ENCODE data around the gene HKDC1. TPM values are rescaled to one million over a fixed set of nuclear protein-coding genes. Genes with fewer than 3 reads are reported as not detected.

The HKDC1 gene
- total and polyA plus RNA-seq, 10 of the 15 experiments (the other 5 are each of a cell fraction or from before 2014, with no cell fraction given) = 0.04 to 0.34 (median 0.13) TPM; not detected in 5

DNA sequence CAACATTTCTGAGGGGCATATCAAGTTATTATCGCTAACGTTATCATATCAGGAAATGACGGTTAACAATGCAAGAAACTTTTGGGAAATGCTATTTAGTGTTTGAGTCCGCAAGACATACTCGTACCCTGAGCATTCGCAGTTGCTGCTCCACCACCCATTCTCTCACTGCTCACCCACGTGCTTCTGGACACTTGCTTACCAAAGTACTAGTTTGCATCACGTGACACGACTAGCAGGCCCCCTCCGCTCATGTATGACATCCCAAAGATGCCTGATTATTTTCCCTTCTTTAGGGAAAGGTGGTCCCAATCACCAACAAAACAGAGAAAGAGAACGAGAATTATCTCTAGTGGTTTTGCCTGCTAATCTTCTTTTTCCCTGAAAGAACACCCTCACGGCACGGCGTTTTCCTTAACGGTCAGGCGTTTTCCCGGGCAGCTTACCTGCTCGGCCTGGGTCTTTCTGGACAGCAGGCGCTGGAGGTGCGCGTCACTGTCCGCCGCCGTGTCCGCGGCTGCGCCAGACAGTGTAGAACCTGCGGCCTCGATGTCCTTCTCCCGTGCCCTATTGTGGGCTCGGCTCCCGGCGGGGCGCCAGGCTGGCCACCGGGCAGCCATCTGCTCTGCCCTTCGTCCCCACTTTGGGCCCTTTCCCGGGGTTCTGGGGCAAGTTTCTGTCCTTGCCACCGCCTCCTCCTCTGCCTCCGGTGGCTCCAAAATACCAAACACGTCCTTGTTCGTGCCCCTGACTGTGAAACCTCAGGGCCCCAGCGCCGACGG lies 40.2 kb upstream of the HKDC1 start, which contains the start of gene SUPV3L1 (continued):
- TF ChIP-seq, protein P1, sequence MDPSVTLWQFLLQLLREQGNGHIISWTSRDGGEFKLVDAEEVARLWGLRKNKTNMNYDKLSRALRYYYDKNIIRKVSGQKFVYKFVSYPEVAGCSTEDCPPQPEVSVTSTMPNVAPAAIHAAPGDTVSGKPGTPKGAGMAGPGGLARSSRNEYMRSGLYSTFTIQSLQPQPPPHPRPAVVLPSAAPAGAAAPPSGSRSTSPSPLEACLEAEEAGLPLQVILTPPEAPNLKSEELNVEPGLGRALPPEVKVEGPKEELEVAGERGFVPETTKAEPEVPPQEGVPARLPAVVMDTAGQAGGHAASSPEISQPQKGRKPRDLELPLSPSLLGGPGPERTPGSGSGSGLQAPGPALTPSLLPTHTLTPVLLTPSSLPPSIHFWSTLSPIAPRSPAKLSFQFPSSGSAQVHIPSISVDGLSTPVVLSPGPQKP (IDR thresholded peaks at IDR 0.05; ENCODE audit: low read depth, low read length) = peak; percentile 11; the same call in 1 of the 2 replicates
- TF ChIP-seq, protein P2, sequence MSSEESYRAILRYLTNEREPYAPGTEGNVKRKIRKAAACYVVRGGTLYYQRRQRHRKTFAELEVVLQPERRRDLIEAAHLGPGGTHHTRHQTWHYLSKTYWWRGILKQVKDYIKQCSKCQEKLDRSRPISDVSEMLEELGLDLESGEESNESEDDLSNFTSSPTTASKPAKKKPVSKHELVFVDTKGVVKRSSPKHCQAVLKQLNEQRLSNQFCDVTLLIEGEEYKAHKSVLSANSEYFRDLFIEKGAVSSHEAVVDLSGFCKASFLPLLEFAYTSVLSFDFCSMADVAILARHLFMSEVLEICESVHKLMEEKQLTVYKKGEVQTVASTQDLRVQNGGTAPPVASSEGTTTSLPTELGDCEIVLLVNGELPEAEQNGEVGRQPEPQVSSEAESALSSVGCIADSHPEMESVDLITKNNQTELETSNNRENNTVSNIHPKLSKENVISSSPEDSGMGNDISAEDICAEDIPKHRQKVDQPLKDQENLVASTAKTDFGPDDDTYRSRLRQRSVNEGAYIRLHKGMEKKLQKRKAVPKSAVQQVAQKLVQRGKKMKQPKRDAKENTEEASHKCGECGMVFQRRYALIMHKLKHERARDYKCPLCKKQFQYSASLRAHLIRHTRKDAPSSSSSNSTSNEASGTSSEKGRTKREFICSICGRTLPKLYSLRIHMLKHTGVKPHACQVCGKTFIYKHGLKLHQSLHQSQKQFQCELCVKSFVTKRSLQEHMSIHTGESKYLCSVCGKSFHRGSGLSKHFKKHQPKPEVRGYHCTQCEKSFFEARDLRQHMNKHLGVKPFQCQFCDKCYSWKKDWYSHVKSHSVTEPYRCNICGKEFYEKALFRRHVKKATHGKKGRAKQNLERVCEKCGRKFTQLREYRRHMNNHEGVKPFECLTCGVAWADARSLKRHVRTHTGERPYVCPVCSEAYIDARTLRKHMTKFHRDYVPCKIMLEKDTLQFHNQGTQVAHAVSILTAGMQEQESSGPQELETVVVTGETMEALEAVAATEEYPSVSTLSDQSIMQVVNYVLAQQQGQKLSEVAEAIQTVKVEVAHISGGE (CRISPR knock-in tag; IDR thresholded peaks at IDR 0.05) = peak; percentile 72
- TF ChIP-seq CHD1 (IDR thresholded peaks at IDR 0.05; ENCODE audit: low read depth, low read length) (no peak), CREM (IDR thresholded peaks at IDR 0.05; ENCODE audit: low read depth) (peak; percentile 100)

- no peaks in the 10 kb centered on the region for H3K9me3 ChIP-seq (replicated peaks; ENCODE audit: control insufficient read depth, insufficient read depth, low read length)
- FAIRE-seq (no peak), DNase-seq (ENCODE audit: low read depth, low spot score) (no peak), ATAC-seq (peak; percentile 33)
- peak overlapping the region; percentile 86 for H3K4me3 ChIP-seq
- H3K27ac ChIP-seq (ENCODE audit: control insufficient read depth, insufficient read depth) = peak overlapping the region; percentile 98
- TF ChIP-seq SRF (IDR thresholded peaks at IDR 0.05; ENCODE audit: low read depth in 2 of 2, low read length in 2 of 2) (0 out of 4 replicates have a peak, but pooled peaks of 1 of the 2 experiments have one; percentile 11), ATF2 (IDR thresholded peaks at IDR 0.05; ENCODE audit: low read length) (no peak), BHLHE40 (IDR thresholded peaks at IDR 0.05; ENCODE audit: borderline replicate concordance in 1 of 2, low read depth in 2 of 2, low read length in 1 of 2) (no peak), IKZF2 (IDR thresholded peaks at IDR 0.05) (no peak), HCFC1 (IDR thresholded peaks at IDR 0.05; ENCODE audit: low read length) (no peak), SMC3 (IDR thresholded peaks at IDR 0.05; ENCODE audit: borderline replicate concordance, low read length) (no peak), HDAC2 (IDR thresholded peaks at IDR 0.05) (no peak), HDGF (IDR thresholded peaks at IDR 0.05) (no peak), MXI1 (IDR thresholded peaks at IDR 0.05; ENCODE audit: low read depth, low read length) (peak; percentile 32; the same call in 1 of the 2 replicates), KLF5 (IDR thresholded peaks at IDR 0.05; ENCODE audit: partially characterized antibody) (no peak)
- SMC1A ChIA-PET (ENCODE audit: uncharacterized antibody, unreplicated experiment) = interaction anchor here (1.0 to 1.5 kb wide), 2 partner anchors 48 to 176 kb away, joined by 3 to 4 read pairs; no protein-coding TSS in a partner anchor
- CTCF ChIA-PET = no interaction called here
- RAD21 ChIA-PET (ENCODE audit: unreplicated experiment) = interaction anchor here (0.6 kb wide), 1 partner anchor 225 kb away, joined by 3 read pairs; the partner anchor contains the start of gene DDX21
- H2AFZ ChIP-seq (ENCODE audit: control insufficient read depth, low read depth, low read length) = peak overlapping the region; percentile 99
- 3% methylated on average over 29 of the region's 29 CpGs for WGBS (ENCODE audit: insufficient coverage, insufficient replicate concordance, low lambda C conversion rate, missing lambda C conversion rate)
- H3K4me1 ChIP-seq (ENCODE audit: control insufficient read depth, insufficient read depth, low read length) = peaks cover 4% of the 10 kb centered on the region; the same call in 1 of the 2 replicates
- TSS peak; percentile 59 for BruUV-seq (replicated peaks)
- intact Hi-C loops (cut with micrococcal nuclease; ENCODE audit: unreplicated experiment) (no loop called here), in situ Hi-C loops (cut with MboI) (no loop called here)
- no peaks in the 10 kb centered on the region for H3K27me3 ChIP-seq (replicated peaks in 1 of 2; ENCODE audit: control insufficient read depth in 2 of 2, insufficient read depth in 2 of 2, low read length in 1 of 2)
- POLR2A ChIA-PET = no interaction called here
- peak overlapping the region; percentile 97 for H3K9ac ChIP-seq (ENCODE audit: control insufficient read depth, insufficient read depth, low read length)
- peaks cover 39% of the 10 kb centered on the region for H3K79me2 ChIP-seq (ENCODE audit: control insufficient read depth, insufficient read depth, low read length)
- no peaks in the 10 kb centered on the region for H3K36me3 ChIP-seq (ENCODE audit: control insufficient read depth in 2 of 2, insufficient read depth in 2 of 2, low read length in 1 of 2)
- peak overlapping the region; percentile 36 for H3K4me2 ChIP-seq (ENCODE audit: control insufficient read depth, insufficient read depth)
- no peaks in the 10 kb centered on the region for H4K20me1 ChIP-seq (ENCODE audit: control insufficient read depth, insufficient read depth)
Measured at GRCh38 chr10:69180525-69181204, 39.5 kb upstream of the HKDC1 start.

Measured in GM12878 (cell line).